ENCODE measurements around the gene WNT5B. TPM values are rescaled to one million over a fixed set of nuclear protein-coding genes. Genes with fewer than 3 reads are reported as not detected.

The WNT5B gene
- total and polyA plus RNA-seq, 9 donors = 3.1 to 20.3 (median 8.5) TPM

DNA sequence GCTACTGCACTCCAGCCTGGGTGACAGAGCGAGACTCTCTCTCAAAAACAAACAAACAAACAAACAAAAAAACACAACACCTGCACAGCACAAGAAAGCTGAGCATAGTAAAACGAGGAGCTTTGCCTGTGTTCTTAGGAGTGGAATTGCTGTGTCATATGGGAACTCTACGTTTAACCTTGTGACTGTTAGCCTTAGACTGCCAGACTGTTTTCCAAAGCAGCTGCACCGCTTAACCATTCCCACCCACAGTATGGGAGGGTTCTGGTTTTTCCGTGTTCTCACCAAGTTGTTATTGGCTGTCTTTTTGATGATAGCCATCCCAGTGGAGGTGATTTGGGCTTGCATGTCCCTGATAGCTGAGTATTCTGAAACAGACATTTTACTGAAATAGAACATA is 9.2 kb downstream of the WNT5B start:
- intact Hi-C loops (cut with DNase I) = loop anchor here in 1 of 4 donors (10.0 kb wide), 1 partner anchor 297 kb away; no protein-coding TSS in a partner anchor
- Histone ChIP-seq H3K4me3 (no peak overlapping the region), H3K27ac (no peak overlapping the region), H3K27me3 (no peaks in the 10 kb centered on the region), H3K4me1 (ENCODE audit: insufficient read depth) (no peaks in the 10 kb centered on the region), H3K36me3 (no peaks in the 10 kb centered on the region), H3K9me3 (no peaks in the 10 kb centered on the region)
- TF ChIP-seq POLR2A (IDR thresholded peaks at IDR 0.05) (no peak), EP300 (IDR thresholded peaks at IDR 0.05) (no peak)
- TF ChIP-seq, protein P1, sequence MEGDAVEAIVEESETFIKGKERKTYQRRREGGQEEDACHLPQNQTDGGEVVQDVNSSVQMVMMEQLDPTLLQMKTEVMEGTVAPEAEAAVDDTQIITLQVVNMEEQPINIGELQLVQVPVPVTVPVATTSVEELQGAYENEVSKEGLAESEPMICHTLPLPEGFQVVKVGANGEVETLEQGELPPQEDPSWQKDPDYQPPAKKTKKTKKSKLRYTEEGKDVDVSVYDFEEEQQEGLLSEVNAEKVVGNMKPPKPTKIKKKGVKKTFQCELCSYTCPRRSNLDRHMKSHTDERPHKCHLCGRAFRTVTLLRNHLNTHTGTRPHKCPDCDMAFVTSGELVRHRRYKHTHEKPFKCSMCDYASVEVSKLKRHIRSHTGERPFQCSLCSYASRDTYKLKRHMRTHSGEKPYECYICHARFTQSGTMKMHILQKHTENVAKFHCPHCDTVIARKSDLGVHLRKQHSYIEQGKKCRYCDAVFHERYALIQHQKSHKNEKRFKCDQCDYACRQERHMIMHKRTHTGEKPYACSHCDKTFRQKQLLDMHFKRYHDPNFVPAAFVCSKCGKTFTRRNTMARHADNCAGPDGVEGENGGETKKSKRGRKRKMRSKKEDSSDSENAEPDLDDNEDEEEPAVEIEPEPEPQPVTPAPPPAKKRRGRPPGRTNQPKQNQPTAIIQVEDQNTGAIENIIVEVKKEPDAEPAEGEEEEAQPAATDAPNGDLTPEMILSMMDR (IDR thresholded peaks at IDR 0.05) = no peak
- 70 to 82% (median 73%) methylated on average over 5 of the region's 5 CpGs for WGBS, 3 donors
- DNase-seq = no peak

DNA sequence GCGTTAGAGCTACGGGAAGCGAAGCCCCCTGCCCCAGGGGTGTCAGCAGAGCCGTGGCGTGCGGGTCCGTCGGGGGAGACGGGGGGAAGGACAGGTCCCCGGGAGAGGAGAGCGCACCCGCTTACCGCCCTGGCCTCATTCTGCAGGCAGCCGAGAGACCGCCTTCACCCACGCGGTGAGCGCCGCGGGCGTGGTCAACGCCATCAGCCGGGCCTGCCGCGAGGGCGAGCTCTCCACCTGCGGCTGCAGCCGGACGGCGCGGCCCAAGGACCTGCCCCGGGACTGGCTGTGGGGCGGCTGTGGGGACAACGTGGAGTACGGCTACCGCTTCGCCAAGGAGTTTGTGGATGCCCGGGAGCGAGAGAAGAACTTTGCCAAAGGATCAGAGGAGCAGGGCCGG is 10.5 kb downstream of the WNT5B start:
- no peaks in the 10 kb centered on the region for H3K4me1 ChIP-seq (ENCODE audit: insufficient read depth)
- intact Hi-C loops (cut with DNase I) = loop anchor here in 1 of 4 donors (10.0 kb wide), 1 partner anchor 295 kb away; no protein-coding TSS in a partner anchor
- TF ChIP-seq, protein P1 (IDR thresholded peaks at IDR 0.05) = no peak
- no peak for TF ChIP-seq EP300 (IDR thresholded peaks at IDR 0.05)
- TF ChIP-seq POLR2A (IDR thresholded peaks at IDR 0.05) = no peak
- no peak overlapping the region for H3K4me3 ChIP-seq
- DNase-seq = no peak
- H3K9me3 ChIP-seq = no peaks in the 10 kb centered on the region
- WGBS, 3 donors = 88 to 91% (median 88%) methylated on average over 30 to 40 of the region's 40 CpGs
- no peaks in the 10 kb centered on the region for H3K27me3 ChIP-seq
- no peak overlapping the region for H3K27ac ChIP-seq
- no peaks in the 10 kb centered on the region for H3K36me3 ChIP-seq

DNA sequence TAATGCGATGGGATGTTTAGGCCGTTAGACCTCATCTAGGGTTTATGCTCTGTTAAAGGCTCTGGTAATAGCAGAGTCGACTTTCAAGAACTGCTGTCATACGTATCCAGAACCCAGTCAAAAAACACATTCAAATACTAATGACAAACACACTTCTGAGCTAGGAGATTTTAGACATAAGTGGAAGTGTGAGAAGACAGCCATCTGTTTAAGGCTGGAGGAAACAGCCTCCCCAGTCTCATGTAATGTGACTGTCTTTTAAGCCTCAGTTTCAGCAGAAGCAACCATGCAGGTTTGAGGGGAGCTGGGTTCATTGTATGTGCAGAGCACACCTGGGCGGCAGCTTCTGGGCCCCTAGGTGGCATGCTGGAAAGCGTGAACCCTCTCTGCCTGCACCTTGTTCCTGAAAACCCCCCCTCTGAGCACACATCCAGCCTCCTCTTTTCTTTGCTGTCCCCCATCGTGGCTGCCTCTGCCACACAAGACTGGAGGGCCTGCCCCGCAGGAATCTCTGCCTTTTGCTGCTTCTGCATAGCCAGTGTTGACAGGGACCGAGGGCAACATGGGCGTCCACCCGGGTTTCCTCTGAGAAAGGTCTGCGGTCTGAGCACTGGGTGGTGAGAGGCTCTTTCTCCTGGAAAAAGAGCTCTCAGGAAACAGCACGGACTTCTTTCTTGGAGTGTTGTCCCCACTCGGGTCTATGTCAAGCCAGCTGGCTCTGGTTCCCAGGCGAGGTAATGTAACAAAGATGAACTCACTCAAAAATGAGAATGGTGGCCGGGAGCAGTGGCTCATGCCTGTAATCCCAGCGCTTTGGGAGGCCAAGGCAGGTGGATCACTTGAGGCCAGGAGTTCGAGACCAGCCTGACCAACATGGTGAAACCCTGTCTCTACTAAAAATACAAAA is 11.6 kb downstream of the WNT5B start:
- peaks cover 3% of the 10 kb centered on the region for H3K4me1 ChIP-seq (ENCODE audit: insufficient read depth)
- no peaks in the 10 kb centered on the region for H3K36me3 ChIP-seq
- 82 to 89% (median 86%) methylated on average over 18 of the region's 18 CpGs for WGBS, 3 donors
- no peaks in the 10 kb centered on the region for H3K27me3 ChIP-seq
- H3K4me3 ChIP-seq = no peak overlapping the region
- TF ChIP-seq POLR2A (IDR thresholded peaks at IDR 0.05) = no peak
- TF ChIP-seq, protein P1 (IDR thresholded peaks at IDR 0.05) = no peak
- intact Hi-C loops (cut with DNase I) = loop anchor here in 1 of 4 donors (10.0 kb wide), 1 partner anchor 944 kb away; no protein-coding TSS in a partner anchor
- no peaks in the 10 kb centered on the region for H3K9me3 ChIP-seq
- no peak overlapping the region for H3K27ac ChIP-seq
- no peak for DNase-seq

DNA sequence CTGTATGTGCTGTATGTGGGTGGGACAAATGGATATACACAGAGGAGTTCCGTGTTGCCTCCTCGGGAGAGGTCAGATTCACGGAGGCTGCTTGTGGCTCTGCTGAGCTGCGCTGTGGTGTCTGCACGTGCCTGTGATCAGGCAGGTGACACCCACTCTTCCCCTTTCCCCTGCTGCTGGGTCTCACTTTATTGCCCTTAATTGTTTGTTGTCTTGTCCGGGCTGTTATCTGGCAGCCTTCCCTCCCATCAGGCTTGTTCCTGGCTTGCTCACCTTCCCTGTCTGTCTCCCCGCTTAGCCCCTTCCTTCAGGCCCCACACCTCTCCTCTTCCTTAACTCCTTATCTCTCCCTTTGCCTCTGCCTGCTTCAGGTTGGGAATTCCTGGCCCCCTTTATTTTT is 13.5 kb downstream of the WNT5B start:
- peaks cover 3% of the 10 kb centered on the region for H3K4me1 ChIP-seq (ENCODE audit: insufficient read depth)
- H3K4me3 ChIP-seq = no peak overlapping the region
- no peaks in the 10 kb centered on the region for H3K36me3 ChIP-seq
- WGBS, 3 donors = 72 to 81% (median 73%) methylated on average over 7 of the region's 7 CpGs
- H3K9me3 ChIP-seq = no peaks in the 10 kb centered on the region
- no peak for DNase-seq
- intact Hi-C loops (cut with DNase I) = loop anchor here in 1 of 4 donors (10.0 kb wide), 1 partner anchor 942 kb away; no protein-coding TSS in a partner anchor
- no peaks in the 10 kb centered on the region for H3K27me3 ChIP-seq
- TF ChIP-seq EP300 (IDR thresholded peaks at IDR 0.05) (no peak), POLR2A (IDR thresholded peaks at IDR 0.05) (no peak)
- TF ChIP-seq, protein P1 (IDR thresholded peaks at IDR 0.05) = no peak
- no peak overlapping the region for H3K27ac ChIP-seq

All from ovary (tissue), 9 donors.